ENCODE data around the gene NEU1.
"Not testable (repeated sequence)": the region's sequence is repeated elsewhere in the genome, so short reads cannot be mapped to it uniquely, and the experiment has no call there.

DNA sequence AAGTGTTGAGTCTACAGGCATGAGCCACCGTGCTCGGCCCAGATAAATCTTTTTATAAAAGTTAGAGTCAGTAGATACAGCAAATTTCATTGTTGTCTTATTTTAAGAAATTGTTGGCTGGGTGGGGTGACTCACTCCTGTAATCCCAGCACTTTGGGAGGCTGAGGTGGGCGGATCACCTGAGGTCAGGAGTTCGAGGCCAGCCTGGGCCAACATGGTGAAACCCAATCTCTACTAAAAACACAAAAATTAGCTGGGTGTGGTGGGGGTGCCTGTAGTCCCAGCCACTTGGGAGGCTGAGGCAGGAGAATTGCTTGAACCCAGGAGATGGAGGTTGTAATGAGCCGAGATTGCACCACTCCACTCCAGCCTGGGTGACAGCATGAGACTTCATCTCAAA is 45.6 kb upstream of the NEU1 start:
- TF ChIP-seq POLR2A (IDR thresholded peaks at IDR 0.05; ENCODE audit: control extremely low read depth in 1 of 2, low read depth in 2 of 2, low read length in 2 of 2); POLR2AphosphoS5 (IDR thresholded peaks at IDR 0.05; ENCODE audit: low read depth, low read length): not testable (repeated sequence)
